HEK293T (cell line): ENCODE results near the gene TEX29.

ENCODE experiments used
- ARNT ChIP-seq: fragments of 450-650 bp; IDR thresholded peaks from 2 replicates; pipeline ENCODE4 v1.6.1; 2017; ENCODE audit warnings: mild to moderate bottlenecking
- BHLHE40 ChIP-seq: fragments of 450-650 bp; IDR thresholded peaks from 2 replicates; pipeline ENCODE4 v1.6.1; 2016; ENCODE audit warnings: mild to moderate bottlenecking, moderate library complexity, borderline replicate concordance
- ELF4 ChIP-seq: fragments of 450-650 bp; IDR thresholded peaks from 2 replicates; pipeline ENCODE4 v1.6.1; 2017; ENCODE audit warnings: antibody characterized with exemption
- FOXA1 ChIP-seq: fragments of 450-650 bp; IDR thresholded peaks from 2 replicates; pipeline ENCODE4 v1.6.1; 2016; ENCODE audit warnings: mild to moderate bottlenecking
- FOXM1 ChIP-seq: fragments of 450-650 bp; IDR thresholded peaks from 2 replicates; pipeline ENCODE4 v1.6.1; 2017; ENCODE audit warnings: mild to moderate bottlenecking, borderline replicate concordance
- HDGF ChIP-seq: fragments of 450-650 bp; IDR thresholded peaks from 2 replicates; pipeline ENCODE4 v1.6.1; 2017; ENCODE audit warnings: antibody characterized with exemption, borderline replicate concordance
- L3MBTL2 ChIP-seq: fragments of 450-650 bp; conservative IDR thresholded peaks from 2 replicates; pipeline ENCODE4 v1.6.1; 2016; ENCODE audit warnings: mild to moderate bottlenecking
- LEF1 ChIP-seq: fragments of 450-650 bp; IDR thresholded peaks from 2 replicates; pipeline ENCODE4 v1.6.1; 2017; ENCODE audit warnings: mild to moderate bottlenecking, borderline replicate concordance
- NFRKB ChIP-seq: fragments of 450-650 bp; IDR thresholded peaks from 2 replicates; pipeline ENCODE4 v1.6.1; 2016; ENCODE audit warnings: mild to moderate bottlenecking, moderate library complexity
- PKNOX1 ChIP-seq: fragments of 450-650 bp; IDR thresholded peaks from 2 replicates; pipeline ENCODE4 v1.6.1; 2016
- SP1 ChIP-seq: fragments of 450-650 bp; IDR thresholded peaks from 2 replicates; pipeline ENCODE4 v1.6.1; 2017
- SUZ12 ChIP-seq: fragments of 450-650 bp; IDR thresholded peaks from 2 replicates; pipeline ENCODE4 v1.6.1; 2016; ENCODE audit warnings: mild to moderate bottlenecking
- TARDBP ChIP-seq: fragments of 450-650 bp; IDR thresholded peaks from 2 replicates; pipeline ENCODE4 v1.6.1; 2016

GRCh38 chr13:111288276-111288675, 32.2 kb upstream of the TEX29 start:
- no peak for TF ChIP-seq ELF4
- no peak for TF ChIP-seq TARDBP
- no peak for TF ChIP-seq SP1
- TF ChIP-seq FOXM1 = no peak
- no peak for TF ChIP-seq ARNT
- TF ChIP-seq NFRKB = no peak
- no peak for TF ChIP-seq BHLHE40
- TF ChIP-seq FOXA1 = no peak
- no peak for TF ChIP-seq SUZ12
- TF ChIP-seq HDGF = no peak
- TF ChIP-seq PKNOX1 = no peak
- TF ChIP-seq LEF1 = no peak
- TF ChIP-seq L3MBTL2 = no peak
